Panc1 (cell line): Measurements from ENCODE around the gene IER3IP1.

ENCODE experiments used
- CTCF ChIP-seq: fragments of 450-650 bp; IDR thresholded peaks from 2 replicates; pipeline ENCODE4 v1.5.1; 2017; ENCODE audit warnings: mild to moderate bottlenecking
- TCF7L2 ChIP-seq: IDR thresholded peaks from 2 replicates; pipeline ENCODE4 v1.6.1; 2011; ENCODE audit warnings: mild to moderate bottlenecking, low read depth, low read length, inconsistent platforms

- no peak for TF ChIP-seq CTCF
- TF ChIP-seq TCF7L2 = no peak
Observed at GRCh38 chr18:47108373-47108772, 67.8 kb downstream of the IER3IP1 start.
